Type B pancreatic cell (in vitro differentiated cells): ENCODE results near the gene CACNA1D. TPM values are rescaled to one million over a fixed set of nuclear protein-coding genes. Genes with fewer than 3 reads are reported as not detected.
A peak's percentile ranks its signal among the peaks of the same experiment; 100 is the strongest.

ENCODE experiments used
- DNase-seq: peaks from one replicate; pipeline ENCODE4 v3.0.0; 2021; ENCODE audit warnings: mixed read lengths; ENCODE audit not compliant: unreplicated experiment; ENCODE audit errors: extremely low spot score
- H3K27ac Mint-ChIP-seq: 2 replicates; pipeline ENCODE4 v1.8.0; 2021; ENCODE audit warnings: mild to moderate bottlenecking, mixed read lengths
- H3K27me3 Mint-ChIP-seq: 2 replicates; pipeline ENCODE4 v1.8.0; 2021; ENCODE audit warnings: mixed read lengths
- H3K36me3 Mint-ChIP-seq: 2 replicates; pipeline ENCODE4 v1.8.0; 2021; ENCODE audit warnings: mixed read lengths
- H3K4me1 Mint-ChIP-seq: one replicate; pipeline ENCODE4 v1.8.0; 2021; ENCODE audit warnings: mixed read lengths; ENCODE audit not compliant: unreplicated experiment
- H3K4me3 Mint-ChIP-seq: 2 replicates; pipeline ENCODE4 v1.8.0; 2021; ENCODE audit warnings: mild to moderate bottlenecking, mixed read lengths
- H3K9me3 Mint-ChIP-seq: 2 replicates; pipeline ENCODE4 v1.8.0; 2021; ENCODE audit warnings: mixed read lengths
- total RNA-seq: library from RNA; stranded (reverse); gene quantifications from 2 replicates; pipeline ENCODE4 v1.2.1, GENCODE V29; 2021; ENCODE audit warnings: low replicate concordance
- TF ChIP-seq, protein P1 (sequence below): fragments of 200-600 bp; sonication (generic); conservative IDR thresholded peaks from 2 replicates; pipeline ENCODE4 v1.5.0; 2021; ENCODE audit warnings: antibody characterized with exemption, mild to moderate bottlenecking

CACNA1D gene
- total RNA-seq, 1 donor from 2014 or later, result 17.4 TPM

DNA sequence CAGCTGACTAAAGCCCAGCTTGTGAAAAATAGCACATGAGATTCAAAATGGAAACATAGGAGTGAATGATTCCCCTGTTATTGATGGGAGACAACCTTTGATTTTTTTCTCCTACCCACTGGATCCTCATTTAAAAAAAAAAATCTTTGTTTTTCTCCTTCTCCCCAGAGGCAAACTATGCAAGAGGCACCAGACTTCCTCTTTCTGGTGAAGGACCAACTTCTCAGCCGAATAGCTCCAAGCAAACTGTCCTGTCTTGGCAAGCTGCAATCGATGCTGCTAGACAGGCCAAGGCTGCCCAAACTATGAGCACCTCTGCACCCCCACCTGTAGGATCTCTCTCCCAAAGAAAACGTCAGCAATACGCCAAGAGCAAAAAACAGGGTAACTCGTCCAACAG, 2.6 kb downstream of the CACNA1D start:
- peaks cover 44% of the 10 kb centered on the region for H3K27me3 Mint-ChIP-seq
- TF ChIP-seq, protein P1, sequence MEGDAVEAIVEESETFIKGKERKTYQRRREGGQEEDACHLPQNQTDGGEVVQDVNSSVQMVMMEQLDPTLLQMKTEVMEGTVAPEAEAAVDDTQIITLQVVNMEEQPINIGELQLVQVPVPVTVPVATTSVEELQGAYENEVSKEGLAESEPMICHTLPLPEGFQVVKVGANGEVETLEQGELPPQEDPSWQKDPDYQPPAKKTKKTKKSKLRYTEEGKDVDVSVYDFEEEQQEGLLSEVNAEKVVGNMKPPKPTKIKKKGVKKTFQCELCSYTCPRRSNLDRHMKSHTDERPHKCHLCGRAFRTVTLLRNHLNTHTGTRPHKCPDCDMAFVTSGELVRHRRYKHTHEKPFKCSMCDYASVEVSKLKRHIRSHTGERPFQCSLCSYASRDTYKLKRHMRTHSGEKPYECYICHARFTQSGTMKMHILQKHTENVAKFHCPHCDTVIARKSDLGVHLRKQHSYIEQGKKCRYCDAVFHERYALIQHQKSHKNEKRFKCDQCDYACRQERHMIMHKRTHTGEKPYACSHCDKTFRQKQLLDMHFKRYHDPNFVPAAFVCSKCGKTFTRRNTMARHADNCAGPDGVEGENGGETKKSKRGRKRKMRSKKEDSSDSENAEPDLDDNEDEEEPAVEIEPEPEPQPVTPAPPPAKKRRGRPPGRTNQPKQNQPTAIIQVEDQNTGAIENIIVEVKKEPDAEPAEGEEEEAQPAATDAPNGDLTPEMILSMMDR, result no peak
- no peaks in the 10 kb centered on the region for H3K36me3 Mint-ChIP-seq
- no peak for DNase-seq
- H3K4me1 Mint-ChIP-seq, result peaks cover 52% of the 10 kb centered on the region
- no peaks in the 10 kb centered on the region for H3K9me3 Mint-ChIP-seq
- H3K4me3 Mint-ChIP-seq, result peak overlapping the region; percentile 82
- no peak overlapping the region for H3K27ac Mint-ChIP-seq

DNA sequence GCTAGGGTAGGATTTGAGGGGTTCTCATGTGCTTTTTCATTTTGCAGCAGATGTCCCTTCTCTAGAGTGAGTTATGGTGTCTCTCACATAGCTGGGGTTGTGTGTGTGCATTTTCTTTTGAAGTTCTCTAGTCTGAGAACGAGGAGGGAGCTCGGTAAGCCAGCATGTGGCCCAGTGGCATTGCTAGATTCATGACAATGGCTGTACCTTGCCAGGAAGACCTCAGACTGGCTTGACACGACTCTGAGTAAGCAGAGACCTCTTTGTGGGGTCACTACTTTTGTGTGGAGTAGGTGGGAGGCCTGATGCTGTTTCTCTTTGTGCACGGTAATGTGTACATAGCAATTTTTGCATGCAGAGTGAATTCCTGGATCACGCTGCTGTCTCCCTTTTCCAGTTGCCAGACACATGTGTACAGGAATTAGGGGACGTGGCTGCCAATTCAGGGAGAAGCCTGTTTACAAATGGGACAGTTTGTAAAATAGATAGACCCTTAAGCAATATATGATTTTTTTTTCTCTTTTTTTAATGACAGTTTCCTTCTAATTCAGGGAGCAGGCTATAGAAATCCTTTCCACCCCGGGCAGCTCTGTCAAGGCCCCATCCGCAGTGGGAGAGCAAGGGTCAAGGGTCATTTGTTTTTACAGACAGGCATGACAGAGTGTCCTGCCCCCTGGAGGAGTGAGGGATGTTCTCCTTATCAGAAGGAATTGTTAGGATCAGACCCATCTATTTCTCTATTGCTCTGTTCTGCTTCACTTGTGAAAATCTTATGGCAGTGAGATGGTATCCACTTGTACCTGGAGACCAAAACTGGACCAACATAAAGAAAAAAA, 4.6 kb downstream of the CACNA1D start:
- no peaks in the 10 kb centered on the region for H3K36me3 Mint-ChIP-seq
- no peak overlapping the region for H3K27ac Mint-ChIP-seq
- no peaks in the 10 kb centered on the region for H3K9me3 Mint-ChIP-seq
- TF ChIP-seq, protein P1, result no peak
- no peak for DNase-seq
- H3K4me1 Mint-ChIP-seq, result peaks cover 61% of the 10 kb centered on the region
- peaks cover 31% of the 10 kb centered on the region for H3K27me3 Mint-ChIP-seq
- no peak overlapping the region for H3K4me3 Mint-ChIP-seq

DNA sequence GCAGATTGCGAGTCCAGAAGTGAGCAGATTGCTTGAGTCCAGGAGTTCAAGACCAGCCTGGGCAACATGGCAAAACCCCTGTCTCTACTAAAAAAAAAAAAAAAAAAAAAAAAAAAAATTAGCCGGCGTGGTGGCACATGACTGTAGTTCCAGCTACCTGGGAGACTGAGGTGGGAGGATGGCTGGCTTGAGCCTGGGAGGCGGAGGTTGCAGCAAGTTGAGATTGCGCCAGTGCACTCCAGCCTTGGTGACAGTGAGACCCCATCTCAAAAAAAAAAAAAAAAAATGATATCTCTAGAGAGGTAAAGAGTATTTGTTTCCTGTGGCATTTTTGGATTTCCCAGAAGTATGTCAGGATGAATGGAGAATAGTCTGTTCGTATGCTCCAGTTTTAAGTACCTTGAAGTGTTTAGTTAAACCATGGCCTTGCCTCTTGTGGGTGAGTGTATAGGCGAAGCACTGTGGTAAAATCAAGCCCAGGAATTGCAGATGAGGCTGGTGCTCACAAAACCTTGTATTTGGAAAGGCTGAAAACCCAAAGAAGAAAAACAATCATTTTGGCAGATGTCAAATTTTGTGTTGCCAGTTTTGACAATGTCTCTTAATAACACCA, 5.9 kb downstream of the CACNA1D start:
- TF ChIP-seq, protein P1, result no peak
- peaks cover 27% of the 10 kb centered on the region for H3K27me3 Mint-ChIP-seq
- no peak overlapping the region for H3K27ac Mint-ChIP-seq
- H3K9me3 Mint-ChIP-seq, result no peaks in the 10 kb centered on the region
- H3K36me3 Mint-ChIP-seq, result no peaks in the 10 kb centered on the region
- no peak overlapping the region for H3K4me3 Mint-ChIP-seq
- no peak for DNase-seq
- H3K4me1 Mint-ChIP-seq, result peaks cover 61% of the 10 kb centered on the region

DNA sequence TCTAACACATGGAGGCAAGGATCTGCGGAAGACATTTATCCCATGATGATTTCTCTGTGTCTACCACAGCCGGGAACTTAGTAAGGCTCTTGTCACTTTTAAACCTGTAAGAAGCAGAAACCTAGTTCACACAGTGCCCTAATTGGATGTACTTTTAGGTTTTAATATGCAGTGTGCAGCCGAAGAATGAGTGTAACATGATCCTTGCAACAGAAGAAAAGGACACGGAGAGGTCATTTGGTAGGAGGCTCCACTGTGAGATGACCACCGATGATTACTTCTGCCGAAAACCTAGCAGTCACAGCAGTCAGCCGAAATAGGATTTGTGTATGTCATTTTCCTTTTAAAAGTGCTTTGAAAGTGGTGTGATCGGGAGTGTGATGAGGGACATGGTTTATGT, 6.8 kb downstream of the CACNA1D start:
- Mint-ChIP-seq H3K36me3 (no peaks in the 10 kb centered on the region), H3K27me3 (peaks cover 21% of the 10 kb centered on the region), H3K9me3 (no peaks in the 10 kb centered on the region), H3K27ac (no peak overlapping the region), H3K4me1 (peaks cover 58% of the 10 kb centered on the region), H3K4me3 (peak overlapping the region; percentile 24)
- no peak for DNase-seq
- TF ChIP-seq, protein P1, result no peak

DNA sequence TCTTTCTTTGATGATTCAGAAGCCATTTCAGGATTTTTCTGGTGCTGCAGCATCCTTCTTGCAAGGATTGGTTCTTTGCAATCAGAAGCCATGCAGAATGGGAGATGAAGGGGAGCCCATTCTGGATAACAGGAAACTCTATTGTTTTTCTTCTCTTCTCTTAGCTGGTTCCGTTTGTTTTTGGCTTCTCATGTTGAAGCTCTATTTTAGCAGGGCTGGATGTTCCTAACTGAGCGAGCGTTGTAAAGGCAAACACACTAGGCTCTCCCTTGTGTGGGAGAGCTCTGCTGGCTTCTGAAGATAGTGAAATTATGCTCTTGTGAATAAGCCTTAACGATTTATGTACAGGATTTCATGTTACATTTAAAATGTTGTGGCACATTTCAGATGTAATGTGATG, 8.3 kb downstream of the CACNA1D start:
- no peak overlapping the region for H3K27ac Mint-ChIP-seq
- peaks cover 44% of the 10 kb centered on the region for H3K4me1 Mint-ChIP-seq
- DNase-seq, result no peak
- H3K9me3 Mint-ChIP-seq, result no peaks in the 10 kb centered on the region
- H3K27me3 Mint-ChIP-seq, result peaks cover 5% of the 10 kb centered on the region
- H3K4me3 Mint-ChIP-seq, result no peak overlapping the region
- TF ChIP-seq, protein P1, result no peak
- no peaks in the 10 kb centered on the region for H3K36me3 Mint-ChIP-seq
